OCI-LY7 (cell line): ENCODE data around the gene CABP4.

Experiments used
- EZH2phosphoT487 ChIP-seq: fragments of 200-600 bp; sonication (generic); IDR thresholded peaks from 2 replicates; pipeline ENCODE4 v1.6.1; 2018; ENCODE audit warnings: low read depth, borderline replicate concordance, mild to moderate bottlenecking, mixed run types, antibody characterized with exemption, low read length, moderate library complexity, mixed read lengths
- TF ChIP-seq, protein P1 (sequence below): fragments of 200-600 bp; sonication (generic); conservative IDR thresholded peaks from 2 replicates; pipeline ENCODE4 v1.5.1; 2014; ENCODE audit warnings: mild to moderate bottlenecking, antibody characterized with exemption, low read length, moderate library complexity, mixed read lengths

DNA sequence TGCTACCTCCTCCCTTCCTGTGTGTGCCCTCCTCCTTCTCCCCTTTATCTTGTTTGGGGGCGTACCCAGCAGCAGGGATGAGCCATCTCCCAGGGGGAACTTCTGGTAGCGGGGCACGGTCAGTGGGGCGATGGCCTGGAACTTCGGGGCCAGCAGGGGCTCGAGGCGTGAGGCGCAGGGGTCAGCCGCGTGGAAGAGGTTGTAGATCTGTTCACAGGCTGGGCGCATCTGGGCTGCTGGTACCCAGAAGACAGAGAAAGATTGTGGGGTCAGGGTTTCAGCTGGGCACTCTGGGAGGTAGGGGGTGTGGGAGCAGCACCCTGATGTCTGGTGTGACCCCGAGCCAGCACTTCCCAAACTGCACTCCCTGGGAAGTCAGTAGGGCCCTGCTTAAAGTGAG lies 41.0 kb downstream of the CABP4 start:
- TF ChIP-seq, protein P1, sequence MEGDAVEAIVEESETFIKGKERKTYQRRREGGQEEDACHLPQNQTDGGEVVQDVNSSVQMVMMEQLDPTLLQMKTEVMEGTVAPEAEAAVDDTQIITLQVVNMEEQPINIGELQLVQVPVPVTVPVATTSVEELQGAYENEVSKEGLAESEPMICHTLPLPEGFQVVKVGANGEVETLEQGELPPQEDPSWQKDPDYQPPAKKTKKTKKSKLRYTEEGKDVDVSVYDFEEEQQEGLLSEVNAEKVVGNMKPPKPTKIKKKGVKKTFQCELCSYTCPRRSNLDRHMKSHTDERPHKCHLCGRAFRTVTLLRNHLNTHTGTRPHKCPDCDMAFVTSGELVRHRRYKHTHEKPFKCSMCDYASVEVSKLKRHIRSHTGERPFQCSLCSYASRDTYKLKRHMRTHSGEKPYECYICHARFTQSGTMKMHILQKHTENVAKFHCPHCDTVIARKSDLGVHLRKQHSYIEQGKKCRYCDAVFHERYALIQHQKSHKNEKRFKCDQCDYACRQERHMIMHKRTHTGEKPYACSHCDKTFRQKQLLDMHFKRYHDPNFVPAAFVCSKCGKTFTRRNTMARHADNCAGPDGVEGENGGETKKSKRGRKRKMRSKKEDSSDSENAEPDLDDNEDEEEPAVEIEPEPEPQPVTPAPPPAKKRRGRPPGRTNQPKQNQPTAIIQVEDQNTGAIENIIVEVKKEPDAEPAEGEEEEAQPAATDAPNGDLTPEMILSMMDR: no peak
- no peak for TF ChIP-seq EZH2phosphoT487
